NCI-H1436 (cell line): Measurements from ENCODE around the gene CDC45.

Experiments used
- DNase-seq: peaks from one replicate; lab custom pipeline; 2025; lab: John Stamatoyannopoulos, UW

CDC45 gene

DNA sequence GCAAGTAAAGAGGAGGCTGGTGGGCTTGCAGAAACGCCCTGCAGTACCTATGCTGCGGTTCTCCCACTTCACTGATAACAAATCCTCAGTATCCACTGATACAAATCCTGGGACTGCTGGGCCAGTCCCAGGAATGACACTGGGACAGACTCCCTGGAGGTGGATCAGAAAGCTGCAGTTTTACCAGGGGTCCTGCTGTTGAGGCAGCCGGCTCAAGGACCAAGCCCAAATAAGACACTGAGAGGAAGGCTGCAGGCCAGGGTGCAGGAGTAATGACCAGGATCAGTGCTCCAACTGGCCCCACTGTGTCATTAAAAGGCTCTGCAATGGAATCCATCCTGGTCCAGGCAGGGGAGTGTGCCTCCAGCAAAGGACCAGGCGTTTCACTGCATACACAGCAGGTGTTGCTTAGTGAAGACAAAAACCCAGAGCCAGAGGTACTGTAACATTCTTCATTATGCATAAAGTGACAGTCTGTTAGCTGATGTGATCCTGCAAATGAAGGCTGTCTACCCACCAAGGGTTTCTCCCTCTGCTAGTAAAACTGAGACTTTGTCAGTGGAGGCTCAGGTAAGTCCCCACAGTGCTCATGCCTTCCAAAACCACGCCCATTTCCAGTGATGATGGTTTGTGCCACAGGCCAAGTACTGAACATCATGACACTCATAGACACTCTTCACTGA lies 30.8 kb upstream of the CDC45 start:
- DNase-seq = no peak

DNA sequence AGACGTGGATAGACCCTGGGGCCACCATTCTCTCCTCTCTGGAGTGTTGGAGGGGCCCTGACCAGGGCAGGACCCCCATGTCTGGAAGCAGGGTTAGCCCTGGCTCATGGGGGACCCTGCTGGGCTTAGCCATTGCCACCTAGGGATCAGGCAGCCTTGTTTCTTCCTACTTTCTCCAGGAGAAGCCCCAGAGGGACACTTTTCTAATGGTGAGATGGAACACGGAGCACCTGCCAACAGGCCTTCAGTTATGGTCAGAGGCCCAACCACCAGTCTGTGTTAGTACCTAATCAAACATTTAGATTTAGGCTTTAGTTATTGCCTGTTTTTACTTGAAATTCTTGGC lies 30.3 kb upstream of the CDC45 start:
- DNase-seq = no peak

GRCh38 chr22:19450363-19451175 lies 29.2 kb upstream of the CDC45 start:
- DNase-seq = no peak

- DNase-seq = no peak
These were observed 28.1 kb upstream of the CDC45 start for GRCh38 chr22:19451570-19451969.

GRCh38 chr22:19453718-19454117 lies 26.0 kb upstream of the CDC45 start:
- DNase-seq = no peak

- DNase-seq = no peak
These were observed 25.6 kb upstream of the CDC45 start for GRCh38 chr22:19454156-19454555.

- DNase-seq = no peak
These were observed 24.7 kb upstream of the CDC45 start for GRCh38 chr22:19455033-19455432.

DNA sequence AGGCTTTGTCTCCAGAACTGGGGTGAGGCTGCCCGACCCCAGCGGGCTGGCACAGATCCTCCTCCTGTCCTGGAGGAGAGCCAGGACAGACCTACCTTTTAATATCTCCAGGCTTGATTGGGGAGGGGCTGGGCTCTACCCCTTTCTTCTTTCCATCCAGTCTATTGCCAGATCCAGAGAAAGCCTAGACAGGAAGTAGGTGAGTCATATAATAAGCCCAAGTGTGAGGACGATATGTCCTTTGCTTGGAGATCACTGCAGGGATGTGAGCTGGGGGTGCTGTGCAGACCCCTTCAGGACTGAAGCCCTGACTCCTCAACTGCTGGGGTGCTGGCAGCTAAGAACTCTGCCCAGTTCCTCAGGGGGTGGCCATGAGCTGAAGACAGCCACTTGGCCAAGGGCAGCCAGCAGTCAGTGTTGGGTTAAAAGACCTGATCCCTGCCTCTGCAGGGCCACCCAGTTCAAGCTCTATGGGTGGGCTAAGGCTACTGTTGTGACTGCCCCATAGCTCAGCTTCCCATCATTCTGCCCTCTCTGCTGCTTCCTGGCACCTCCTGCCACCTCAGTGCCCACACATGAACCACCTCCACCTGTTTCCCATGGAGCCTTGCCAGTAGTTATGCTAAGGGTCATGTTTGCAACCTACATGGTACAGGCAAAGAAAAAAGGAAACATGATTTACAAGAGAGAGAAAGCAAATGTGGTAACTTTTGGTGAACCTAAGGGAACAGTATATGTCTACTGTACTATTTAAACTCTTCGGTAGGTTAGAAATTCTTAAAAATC lies 23.9 kb upstream of the CDC45 start:
- no peak for DNase-seq

- no peak for DNase-seq
These were observed 23.2 kb upstream of the CDC45 start for GRCh38 chr22:19456541-19456940.

GRCh38 chr22:19457828-19458428 lies 21.8 kb upstream of the CDC45 start:
- no peak for DNase-seq

DNA sequence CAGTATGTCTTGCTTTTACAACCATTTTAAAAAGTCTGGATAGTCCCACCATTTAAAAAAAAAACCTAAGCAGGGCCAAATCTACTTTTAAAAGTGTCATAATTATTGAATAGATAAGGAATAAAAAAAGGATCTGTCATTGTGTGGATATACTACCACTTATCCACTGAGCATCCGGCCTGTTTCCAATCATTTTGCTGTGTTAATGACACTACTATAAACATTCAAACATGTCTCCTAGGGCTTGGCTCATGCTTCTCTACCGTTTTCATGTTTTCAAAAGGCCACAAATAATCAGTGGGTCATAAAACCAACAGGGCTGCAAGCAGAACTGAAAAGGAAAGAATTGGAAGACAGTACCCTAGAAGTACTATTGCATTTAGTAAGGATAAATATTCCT lies 19.7 kb upstream of the CDC45 start:
- DNase-seq = no peak

GRCh38 chr22:19461506-19461905 lies 18.2 kb upstream of the CDC45 start:
- no peak for DNase-seq

GRCh38 chr22:19463008-19463407 lies 16.7 kb upstream of the CDC45 start:
- no peak for DNase-seq

DNA sequence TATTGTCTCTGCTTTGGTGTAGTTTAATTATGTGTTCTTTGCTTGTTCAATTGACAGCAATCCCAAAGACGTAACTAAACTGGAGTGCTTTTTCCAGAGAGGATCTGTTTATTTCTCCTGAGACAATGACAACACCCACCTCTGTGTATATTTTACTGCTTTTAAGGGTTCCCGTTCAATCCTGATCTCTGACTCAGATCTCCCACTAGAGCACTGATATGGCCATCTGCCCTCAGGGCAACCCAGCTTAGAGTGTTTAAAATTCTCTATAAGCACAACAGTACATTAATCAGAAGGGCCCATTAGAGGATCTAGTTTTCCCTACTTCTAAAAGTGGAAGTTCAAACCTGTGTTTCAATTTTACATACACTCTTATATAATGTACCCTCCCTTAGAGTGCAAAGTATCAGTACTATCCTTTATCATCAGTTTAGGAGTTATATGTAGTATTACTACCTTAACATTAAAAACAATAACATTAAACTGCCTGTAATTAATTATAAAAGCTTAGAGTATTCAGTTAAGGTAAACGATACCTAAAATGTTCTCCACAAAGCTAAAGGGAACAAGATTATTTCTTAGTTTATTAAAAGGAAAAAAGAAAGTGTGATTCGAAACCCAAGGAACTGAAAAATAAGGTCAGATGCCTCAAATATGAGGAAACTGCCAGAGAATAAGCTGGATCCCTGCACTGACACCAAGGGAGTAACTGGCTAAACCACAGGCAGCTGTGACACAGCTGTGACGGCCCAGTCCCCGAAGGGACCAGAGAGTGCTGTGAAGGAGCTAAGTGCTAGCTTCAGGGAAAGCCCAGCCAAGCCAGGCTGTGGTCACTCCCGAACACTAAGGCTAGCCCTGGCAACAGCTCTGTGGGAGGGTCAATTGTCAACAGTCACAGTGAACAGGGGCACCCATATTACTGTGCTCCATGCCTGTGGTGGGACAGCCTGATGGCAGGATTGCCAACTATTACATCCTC lies 15.9 kb upstream of the CDC45 start:
- DNase-seq = no peak

DNA sequence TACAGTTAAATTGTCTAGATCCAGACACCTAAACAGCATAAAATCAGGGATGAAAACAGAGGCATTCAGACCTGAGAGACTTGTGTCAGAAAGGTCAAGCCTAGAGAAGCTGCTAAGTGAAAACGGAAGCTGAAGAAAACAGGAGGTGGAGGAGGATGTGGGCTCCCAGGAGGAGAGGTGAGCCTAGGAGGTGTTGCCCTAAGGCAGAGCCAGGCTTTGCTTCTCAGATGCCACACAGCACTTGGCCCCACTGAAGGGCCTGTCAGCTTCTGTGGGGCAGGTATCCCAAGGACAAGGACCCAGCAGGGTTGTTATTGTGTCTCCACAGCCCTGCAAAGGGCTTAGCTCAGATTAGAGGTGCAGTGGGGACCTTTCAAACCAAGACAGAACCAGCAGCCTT lies 15.2 kb upstream of the CDC45 start:
- DNase-seq = no peak

- DNase-seq = no peak
These were observed 14.7 kb upstream of the CDC45 start for GRCh38 chr22:19464975-19465374.

- DNase-seq = no peak
These were observed 13.5 kb upstream of the CDC45 start for GRCh38 chr22:19466126-19466716.

- DNase-seq = no peak
These were observed 12.6 kb upstream of the CDC45 start for GRCh38 chr22:19466848-19467752.

- DNase-seq = no peak
These were observed 11.8 kb upstream of the CDC45 start for GRCh38 chr22:19467912-19468311.

- DNase-seq = no peak
These were observed 10.3 kb upstream of the CDC45 start for GRCh38 chr22:19469421-19469820.
